Body of pancreas (tissue), 4 donors: ENCODE measurements around the gene COG6.

ENCODE experiments used
- POLR2A ChIP-seq, 3 donors: fragments of 450-650 bp; IDR thresholded peaks; one replicate each; pipeline ENCODE4 v1.6.1; 2016; ENCODE audit warnings: antibody characterized with exemption in 3 of 3, mild to moderate bottlenecking in 2 of 3
- TF ChIP-seq, protein P1 (sequence below), 7 experiments: fragments of 450-650 bp in 4 of 7; fragments of 200-600 bp in 3 of 7; sonication (generic) in 3 of 7; IDR thresholded peaks; one replicate each; pipeline ENCODE4 v1.5.1; 2016 to 2019; ENCODE audit warnings: antibody characterized with exemption in 7 of 7

DNA sequence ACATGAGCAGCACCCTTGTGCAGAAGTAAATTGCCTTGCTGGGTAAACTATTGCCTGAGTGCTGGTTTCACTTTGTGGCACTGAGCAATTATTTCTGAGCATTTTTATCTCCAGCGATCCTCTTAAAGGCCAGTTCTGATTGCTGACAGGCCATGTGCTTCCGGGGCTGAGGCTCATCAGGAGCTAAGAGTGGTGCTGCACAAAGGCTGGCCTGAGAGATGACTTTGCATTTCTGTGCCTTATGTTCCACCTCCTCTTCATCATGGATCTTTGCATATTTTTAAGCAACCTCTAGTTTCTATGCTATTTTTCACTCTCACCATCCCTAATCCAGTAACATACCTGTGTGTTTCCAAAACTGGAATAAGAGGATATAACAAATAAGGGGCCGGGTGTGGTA is 17.6 kb upstream of the COG6 start:
- TF ChIP-seq, protein P1, sequence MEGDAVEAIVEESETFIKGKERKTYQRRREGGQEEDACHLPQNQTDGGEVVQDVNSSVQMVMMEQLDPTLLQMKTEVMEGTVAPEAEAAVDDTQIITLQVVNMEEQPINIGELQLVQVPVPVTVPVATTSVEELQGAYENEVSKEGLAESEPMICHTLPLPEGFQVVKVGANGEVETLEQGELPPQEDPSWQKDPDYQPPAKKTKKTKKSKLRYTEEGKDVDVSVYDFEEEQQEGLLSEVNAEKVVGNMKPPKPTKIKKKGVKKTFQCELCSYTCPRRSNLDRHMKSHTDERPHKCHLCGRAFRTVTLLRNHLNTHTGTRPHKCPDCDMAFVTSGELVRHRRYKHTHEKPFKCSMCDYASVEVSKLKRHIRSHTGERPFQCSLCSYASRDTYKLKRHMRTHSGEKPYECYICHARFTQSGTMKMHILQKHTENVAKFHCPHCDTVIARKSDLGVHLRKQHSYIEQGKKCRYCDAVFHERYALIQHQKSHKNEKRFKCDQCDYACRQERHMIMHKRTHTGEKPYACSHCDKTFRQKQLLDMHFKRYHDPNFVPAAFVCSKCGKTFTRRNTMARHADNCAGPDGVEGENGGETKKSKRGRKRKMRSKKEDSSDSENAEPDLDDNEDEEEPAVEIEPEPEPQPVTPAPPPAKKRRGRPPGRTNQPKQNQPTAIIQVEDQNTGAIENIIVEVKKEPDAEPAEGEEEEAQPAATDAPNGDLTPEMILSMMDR (IDR thresholded peaks at IDR 0.05): no peak
- TF ChIP-seq POLR2A (IDR thresholded peaks at IDR 0.05): no peak
